Measurements from ENCODE around the gene CBR1. TPM values are rescaled to one million over a fixed set of nuclear protein-coding genes. Genes with fewer than 3 reads are reported as not detected.

CBR1 gene
- total and polyA plus RNA-seq, 2 donors (not counting 1 experiment from before 2014, with no cell fraction given), result 12.4 to 14.4 TPM

- Histone ChIP-seq H3K9ac (ENCODE audit: low read length) (no peak overlapping the region), H4K20me1 (ENCODE audit: control insufficient read depth, insufficient read depth, low read length, poor library complexity, severe bottlenecking) (no peaks in the 10 kb centered on the region), H3K79me2 (ENCODE audit: control insufficient read depth, insufficient read depth, low read length) (no peaks in the 10 kb centered on the region), H3K4me3 (ENCODE audit: control extremely low read depth in 1 of 5, extremely low read depth in 1 of 5, insufficient read depth in 1 of 5, low read depth in 2 of 5, low read length in 4 of 5) (no peak overlapping the region), H3K4me2 (replicated peaks; ENCODE audit: low read depth, low read length, poor library complexity, severe bottlenecking) (no peak overlapping the region), H3K9me3 (ENCODE audit: control extremely low read depth in 1 of 3, control insufficient read depth in 2 of 3, insufficient read depth in 1 of 3, low read length in 2 of 3) (no peaks in the 10 kb centered on the region), H3K4me1 (ENCODE audit: control insufficient read depth in 2 of 2, insufficient read depth in 2 of 2, low read length in 2 of 2) (no peaks in the 10 kb centered on the region), H3K27ac (ENCODE audit: low read length in 2 of 2) (no peak overlapping the region), H3K27me3 (replicated peaks in 1 of 4; ENCODE audit: control extremely low read depth in 1 of 4, control insufficient read depth in 3 of 4, insufficient read depth in 4 of 4, low read length in 3 of 4) (no peaks in the 10 kb centered on the region), H2AFZ (ENCODE audit: insufficient read depth, low read depth, low read length, poor library complexity, severe bottlenecking) (no peak overlapping the region), H3K36me3 (replicated peaks in 1 of 2; ENCODE audit: control extremely low read depth in 1 of 2, control insufficient read depth in 1 of 2, extremely low read depth in 1 of 2, insufficient read depth in 2 of 2, low read length in 1 of 2) (peaks cover 8 to 79% of the 10 kb centered on the region in 2 experiments)
- TF ChIP-seq EZH2 (IDR thresholded peaks at IDR 0.05; ENCODE audit: borderline replicate concordance, insufficient read depth, low read depth, low read length, poor library complexity, severe bottlenecking) (no peak), CTCF (IDR thresholded peaks at IDR 0.05) (no peak)
- Mint-ChIP-seq H3K27me3 (no peaks in the 10 kb centered on the region), H3K4me3 (no peak overlapping the region), H3K9me3 (ENCODE audit: insufficient read depth) (no peaks in the 10 kb centered on the region), H3K4me1 (no peaks in the 10 kb centered on the region), H3K27ac (no peak overlapping the region)
- CTCF ChIA-PET, result no interaction called here
- POLR2A ChIA-PET, result no interaction called here
- intact Hi-C loops (cut with micrococcal nuclease), result no loop called here
- no peak for ATAC-seq (ENCODE audit: low read depth)
- WGBS (ENCODE audit: insufficient coverage), result 88% methylated on average over 10 of the region's 10 CpGs
- no peak for DNase-seq
These were observed 25.8 kb upstream of the CBR1 start for GRCh38 chr21:36044056-36044455.

- WGBS (ENCODE audit: insufficient coverage), result no CpG with 5 or more reads among the region's 1 CpG
- H3K9me3 Mint-ChIP-seq (ENCODE audit: insufficient read depth), result no peaks in the 10 kb centered on the region
- Histone ChIP-seq H3K4me2 (replicated peaks; ENCODE audit: low read depth, low read length, poor library complexity, severe bottlenecking) (no peak overlapping the region), H3K27me3 (replicated peaks in 1 of 4; ENCODE audit: control extremely low read depth in 1 of 4, control insufficient read depth in 3 of 4, insufficient read depth in 4 of 4, low read length in 3 of 4) (no peaks in the 10 kb centered on the region), H3K9me3 (ENCODE audit: control extremely low read depth in 1 of 3, control insufficient read depth in 2 of 3, insufficient read depth in 1 of 3, low read length in 2 of 3) (no peaks in the 10 kb centered on the region), H3K36me3 (replicated peaks in 1 of 2; ENCODE audit: control extremely low read depth in 1 of 2, control insufficient read depth in 1 of 2, extremely low read depth in 1 of 2, insufficient read depth in 2 of 2, low read length in 1 of 2) (peaks cover 3 to 79% of the 10 kb centered on the region in 2 experiments), H3K79me2 (ENCODE audit: control insufficient read depth, insufficient read depth, low read length) (no peaks in the 10 kb centered on the region), H3K9ac (ENCODE audit: low read length) (no peak overlapping the region), H3K4me3 (ENCODE audit: control extremely low read depth in 1 of 5, extremely low read depth in 1 of 5, insufficient read depth in 1 of 5, low read depth in 2 of 5, low read length in 4 of 5) (no peak overlapping the region), H3K4me1 (ENCODE audit: control insufficient read depth in 2 of 2, insufficient read depth in 2 of 2, low read length in 2 of 2) (no peaks in the 10 kb centered on the region), H2AFZ (ENCODE audit: insufficient read depth, low read depth, low read length, poor library complexity, severe bottlenecking) (no peak overlapping the region), H3K27ac (ENCODE audit: low read length in 2 of 2) (no peak overlapping the region), H4K20me1 (ENCODE audit: control insufficient read depth, insufficient read depth, low read length, poor library complexity, severe bottlenecking) (no peaks in the 10 kb centered on the region)
- intact Hi-C loops (cut with micrococcal nuclease), result no loop called here
- TF ChIP-seq CTCF (IDR thresholded peaks at IDR 0.05) (no peak), EZH2 (IDR thresholded peaks at IDR 0.05; ENCODE audit: borderline replicate concordance, insufficient read depth, low read depth, low read length, poor library complexity, severe bottlenecking) (no peak)
- ChIA-PET CTCF (no interaction called here), POLR2A (no interaction called here)
- H3K4me1 Mint-ChIP-seq, result no peaks in the 10 kb centered on the region
- H3K4me3 Mint-ChIP-seq, result no peak overlapping the region
- no peak for DNase-seq
- no peak overlapping the region for H3K27ac Mint-ChIP-seq
- no peak for ATAC-seq (ENCODE audit: low read depth)
- no peaks in the 10 kb centered on the region for H3K27me3 Mint-ChIP-seq
These were observed 23.8 kb upstream of the CBR1 start for GRCh38 chr21:36045993-36046392.

Measured in B cell (primary cell).